GM12873 (cell line): ENCODE data around the gene P2RY2.

Experiments used
- CTCF ChIP-seq: IDR thresholded peaks from 2 replicates; pipeline ENCODE4 v1.5.1; 2012; ENCODE audit warnings: low read depth, mild to moderate bottlenecking, moderate library complexity, low read length, control low read depth; ENCODE audit not compliant: insufficient read depth; ENCODE audit errors: missing control alignments

P2RY2 gene

GRCh38 chr11:73201888-73202780 is 15.9 kb upstream of the P2RY2 start:
- no peak for TF ChIP-seq CTCF

- no peak for TF ChIP-seq CTCF
These were observed 14.8 kb upstream of the P2RY2 start for GRCh38 chr11:73203322-73203721.

- no peak for TF ChIP-seq CTCF
These were observed 14.3 kb upstream of the P2RY2 start for GRCh38 chr11:73203790-73204189.

GRCh38 chr11:73204711-73205121 is 13.4 kb upstream of the P2RY2 start:
- no peak for TF ChIP-seq CTCF

GRCh38 chr11:73205661-73206343 is 12.3 kb upstream of the P2RY2 start:
- TF ChIP-seq CTCF, result no peak

GRCh38 chr11:73206801-73207200 is 11.3 kb upstream of the P2RY2 start:
- no peak for TF ChIP-seq CTCF

GRCh38 chr11:73209892-73210291 is 8.2 kb upstream of the P2RY2 start:
- no peak for TF ChIP-seq CTCF
